ENCODE data around the gene TECR. TPM values are rescaled to one million over a fixed set of nuclear protein-coding genes. Genes with fewer than 3 reads are reported as not detected.

TECR gene
- total and polyA plus RNA-seq, 2 of the 13 experiments (the other 11 are each of a cell fraction or from before 2014, with no cell fraction given): 54.9 to 121 TPM

GRCh38 chr19:14517840-14518505 is 11.4 kb upstream of the TECR start, which contains the start of gene DNAJB1 (continued):
- TF ChIP-seq ZBTB10 (CRISPR knock-in tag; IDR thresholded peaks at IDR 0.05; ENCODE audit: borderline replicate concordance): peak; percentile 56; the same call in 1 of the 2 replicates
- TF ChIP-seq CCAR2 (optimal IDR thresholded peaks at IDR 0.05; ENCODE audit: low read depth, low read length): no peak
- TF ChIP-seq HCFC1 (IDR thresholded peaks at IDR 0.05; ENCODE audit: low read depth, low read length): no peak
- TF ChIP-seq REL (CRISPR knock-in tag; conservative IDR thresholded peaks at IDR 0.05): no peak
- TF ChIP-seq ZNF577 (CRISPR knock-in tag; IDR thresholded peaks at IDR 0.05; ENCODE audit: borderline replicate concordance, low read depth): 0 out of 2 replicates have a peak, but pooled peaks have one; percentile 39
- no peak for TF ChIP-seq HDAC6 (IDR thresholded peaks at IDR 0.05; ENCODE audit: low read depth, low read length)
- TF ChIP-seq GMEB2 (CRISPR knock-in tag; IDR thresholded peaks at IDR 0.05; ENCODE audit: low read depth): no peak
- TF ChIP-seq DRAP1 (CRISPR knock-in tag; IDR thresholded peaks at IDR 0.05): peak; percentile 90
- TF ChIP-seq HOXA5 (CRISPR knock-in tag; IDR thresholded peaks at IDR 0.05): peak; percentile 87; the same call in 1 of the 2 replicates
- TF ChIP-seq ZNF570 (CRISPR knock-in tag; IDR thresholded peaks at IDR 0.05; ENCODE audit: borderline replicate concordance): no peak
- no peak; the same call in 1 of the 2 replicates for TF ChIP-seq RXRA (CRISPR knock-in tag; IDR thresholded peaks at IDR 0.05)
- TF ChIP-seq NFKBIZ (CRISPR knock-in tag; IDR thresholded peaks at IDR 0.05): peak; percentile 37
- TF ChIP-seq ZSCAN22 (CRISPR knock-in tag; IDR thresholded peaks at IDR 0.05): peak; percentile 99
- TF ChIP-seq E2F2 (CRISPR knock-in tag; IDR thresholded peaks at IDR 0.05; ENCODE audit: borderline replicate concordance): peak; percentile 21; the same call in 1 of the 2 replicates
- no peak; the same call in 1 of the 2 replicates for TF ChIP-seq ZNF225 (CRISPR knock-in tag; IDR thresholded peaks at IDR 0.05)
- no peak for TF ChIP-seq PREB (CRISPR knock-in tag; IDR thresholded peaks at IDR 0.05)
- peak; percentile 22; the same call in 1 of the 2 replicates for TF ChIP-seq ZNF616 (CRISPR knock-in tag; IDR thresholded peaks at IDR 0.05; ENCODE audit: low read depth)
- TF ChIP-seq MED8 (CRISPR knock-in tag; IDR thresholded peaks at IDR 0.05; ENCODE audit: insufficient replicate concordance): no peak
- TF ChIP-seq CBX2 (IDR thresholded peaks at IDR 0.05; ENCODE audit: low read depth, low read length): no peak
- TF ChIP-seq CBX2 (CRISPR knock-in tag; IDR thresholded peaks at IDR 0.05; ENCODE audit: low read depth): no peak
- peak; percentile 26; the same call in 1 of the 2 replicates for TF ChIP-seq ZNF331 (CRISPR knock-in tag; IDR thresholded peaks at IDR 0.05)
- TF ChIP-seq ZNF737 (CRISPR knock-in tag; IDR thresholded peaks at IDR 0.05; ENCODE audit: borderline replicate concordance): 0 out of 2 replicates have a peak, but pooled peaks have one; percentile 52
